ENCODE results near the gene VANGL2.

VANGL2 gene

GRCh38 chr1:160428655-160429054, 28.3 kb downstream of the VANGL2 start:
- DNase-seq: peak; percentile 59

DNA sequence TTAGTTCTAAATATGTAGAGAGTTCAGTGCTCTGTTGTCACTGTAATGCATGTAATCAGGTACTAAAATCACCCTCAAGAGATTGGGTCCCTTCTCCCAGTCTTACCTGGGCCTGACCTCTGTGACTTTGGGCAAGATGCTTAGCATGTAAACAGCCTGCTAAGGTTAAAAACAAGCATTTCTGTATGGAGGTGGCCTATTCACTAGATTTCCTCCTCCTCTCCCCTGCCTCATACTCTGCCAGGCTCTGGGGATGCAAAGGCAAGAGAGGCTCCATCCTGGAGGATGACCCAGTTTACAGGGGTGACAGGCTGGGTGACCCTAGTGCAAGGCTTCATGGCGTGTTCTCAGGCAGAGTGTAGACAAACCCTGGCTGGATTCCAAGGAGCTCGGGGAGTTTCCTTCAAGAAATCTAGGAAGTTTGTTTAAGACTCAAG, 28.8 kb downstream of the VANGL2 start:
- DNase-seq: peak; percentile 18

- DNase-seq: no peak
Observed at GRCh38 chr1:160429702-160430535, 29.6 kb downstream of the VANGL2 start.

DNA sequence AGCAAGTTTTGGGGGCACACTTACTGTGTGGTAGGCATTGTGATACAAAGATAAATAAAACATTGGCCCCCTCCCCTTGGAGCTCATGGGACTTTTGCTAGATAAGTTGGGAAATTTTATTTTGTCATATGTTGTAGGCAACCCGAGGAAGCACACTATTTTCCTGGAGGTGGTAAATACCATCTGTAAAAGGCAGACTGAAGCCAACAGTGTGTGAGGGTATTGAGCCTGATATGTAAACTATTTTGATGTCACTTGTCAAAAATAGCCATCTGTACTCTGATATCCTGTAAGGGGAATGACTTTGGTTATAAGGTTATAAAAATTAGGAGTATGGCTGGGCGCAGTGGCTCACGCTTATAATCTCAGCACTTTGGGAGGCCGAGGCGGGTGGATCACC, 30.6 kb downstream of the VANGL2 start:
- DNase-seq: no peak

- DNase-seq: no peak
Observed at GRCh38 chr1:160431571-160431970, 31.2 kb downstream of the VANGL2 start.

DNA sequence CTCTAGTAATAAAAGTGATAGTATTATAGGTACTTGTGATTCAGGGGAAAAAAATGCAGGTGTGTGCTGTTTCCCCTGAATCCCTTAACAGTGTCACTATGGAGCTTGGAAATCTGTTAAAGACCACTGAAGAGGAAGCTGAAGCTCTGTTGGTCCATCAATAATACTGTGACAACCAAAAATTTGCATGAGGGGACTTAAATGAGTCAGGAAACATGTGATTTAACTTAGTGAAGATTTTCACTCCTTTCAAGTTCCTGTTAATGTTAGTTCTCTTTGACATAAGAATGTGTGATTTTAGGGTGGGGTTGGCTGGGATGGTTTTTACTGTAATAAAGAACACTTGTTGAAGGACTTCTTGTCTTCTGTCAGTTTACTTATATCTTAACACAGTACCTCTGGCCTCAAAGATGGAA, 32.0 kb downstream of the VANGL2 start:
- peak; percentile 15 for DNase-seq

- no peak for DNase-seq
Observed at GRCh38 chr1:160436966-160437365, 36.6 kb downstream of the VANGL2 start.

GRCh38 chr1:160437432-160438316, 37.3 kb downstream of the VANGL2 start:
- DNase-seq: peak; percentile 35

DNA sequence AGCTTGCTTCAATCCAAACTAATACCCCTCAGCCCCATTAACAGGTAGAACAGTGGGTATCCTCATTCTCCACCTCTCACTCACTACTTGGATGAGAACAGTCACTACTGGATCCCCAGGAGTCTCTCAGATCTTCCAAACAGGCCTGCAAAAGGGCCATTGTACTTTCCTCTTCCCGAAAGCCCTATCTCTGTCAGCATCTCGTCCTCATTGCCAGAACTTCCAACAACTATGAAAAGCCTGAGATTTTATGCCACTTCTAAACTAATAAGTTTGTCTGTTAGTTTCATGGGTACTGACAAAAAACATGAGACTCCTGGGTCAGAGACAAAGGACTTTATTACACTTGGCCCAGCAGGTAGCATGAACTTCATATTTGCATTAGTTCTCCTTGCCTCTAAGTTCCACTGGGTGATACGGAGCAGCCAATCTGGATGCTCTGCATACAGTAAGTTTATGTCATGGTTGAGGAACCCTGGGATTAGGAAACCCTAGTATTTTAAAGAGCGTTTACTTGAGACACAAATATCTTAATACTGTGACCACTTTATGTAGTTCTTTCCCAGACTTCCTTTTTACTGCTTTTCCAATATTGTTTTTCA, 38.1 kb downstream of the VANGL2 start:
- DNase-seq: peak; percentile 9

DNA sequence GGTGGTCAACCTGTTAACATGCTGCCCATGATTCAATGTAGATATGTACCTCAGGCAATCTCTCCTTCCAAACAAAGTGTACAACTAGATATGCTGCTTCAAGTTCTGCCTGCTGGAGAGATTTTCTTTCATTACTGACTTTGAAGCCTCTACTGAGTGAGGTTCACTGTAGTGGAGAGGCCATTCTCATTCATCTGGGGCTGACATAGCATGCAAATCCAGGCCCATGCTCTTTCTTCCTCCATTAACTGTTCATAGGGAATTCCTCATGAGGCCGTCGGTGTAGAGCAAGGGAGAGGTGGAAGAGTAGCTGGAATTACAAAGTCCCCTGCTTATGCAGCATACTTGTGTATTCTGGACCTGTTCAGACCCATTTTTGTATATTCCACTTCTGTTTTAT, 38.6 kb downstream of the VANGL2 start:
- DNase-seq: no peak

- DNase-seq: no peak
Observed at GRCh38 chr1:160439718-160440117, 39.4 kb downstream of the VANGL2 start.

DNA sequence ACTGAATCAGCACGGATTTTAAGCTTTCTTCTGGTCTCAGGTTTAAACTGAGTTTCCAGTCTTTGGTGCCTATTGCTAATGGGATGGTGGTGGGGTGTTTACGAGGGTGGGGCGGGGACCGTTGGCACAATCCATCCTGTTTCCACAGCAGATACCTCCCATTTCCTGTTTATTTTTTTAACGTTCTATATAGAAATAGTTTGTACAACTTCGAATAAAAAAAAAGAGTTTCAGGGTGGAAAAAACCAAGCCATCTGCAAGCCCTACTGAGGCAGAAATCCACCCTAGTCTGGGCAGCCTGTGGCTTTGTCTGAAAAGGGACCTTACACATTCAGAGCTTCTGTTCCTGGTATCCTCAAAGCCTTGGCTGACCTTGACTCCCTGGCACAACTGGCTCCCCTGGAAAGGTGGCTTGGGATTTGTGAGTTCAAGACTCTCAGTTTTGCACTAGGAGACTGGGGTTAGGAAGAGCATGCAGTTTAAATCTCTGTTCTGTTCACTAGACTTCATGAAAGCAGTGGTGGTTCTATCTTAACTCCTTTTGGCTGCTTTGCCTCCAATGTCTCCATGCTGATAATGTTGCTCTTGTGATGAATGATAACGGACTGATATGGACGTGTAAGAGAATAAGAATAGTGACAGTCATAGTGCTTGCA, 46.7 kb downstream of the VANGL2 start:
- DNase-seq: peak; percentile 16

- no peak for DNase-seq
Observed at GRCh38 chr1:160449494-160449893, 49.1 kb downstream of the VANGL2 start.

DNA sequence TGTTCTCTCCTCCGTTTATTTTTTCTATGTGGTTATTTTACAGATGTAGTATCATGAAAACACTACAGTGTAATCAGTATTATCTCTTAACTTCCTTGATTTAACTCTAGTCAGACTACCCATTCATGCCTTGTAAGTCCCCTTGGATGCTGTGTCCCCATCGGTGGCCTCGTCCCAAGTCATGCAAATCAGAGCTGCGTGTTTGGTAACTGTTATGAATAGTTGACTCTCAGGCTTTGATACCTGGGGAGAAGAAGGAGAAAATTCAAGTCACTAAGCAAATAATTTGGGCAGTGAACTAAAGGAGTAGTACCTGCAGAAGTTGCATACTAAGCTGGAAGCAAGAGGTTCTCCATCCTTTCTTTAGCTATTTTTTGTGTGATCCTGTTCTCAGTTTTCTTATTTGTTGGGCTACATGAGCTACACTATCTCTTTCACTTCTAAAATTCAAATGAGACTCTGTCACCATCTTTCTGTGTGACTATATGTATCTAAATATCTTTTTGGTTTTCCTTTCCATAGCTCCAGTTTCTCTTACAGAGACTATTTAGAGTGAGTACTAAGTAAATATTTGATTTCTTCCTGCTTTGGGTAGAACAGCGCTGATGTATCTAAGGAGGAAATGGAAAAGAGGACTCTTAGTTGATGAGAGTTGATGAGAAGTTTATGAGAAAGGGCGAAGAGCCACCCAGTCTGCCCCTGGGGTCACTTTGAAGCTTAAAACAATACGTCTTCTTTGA, 50.9 kb downstream of the VANGL2 start:
- DNase-seq: peak; percentile 13

DNA sequence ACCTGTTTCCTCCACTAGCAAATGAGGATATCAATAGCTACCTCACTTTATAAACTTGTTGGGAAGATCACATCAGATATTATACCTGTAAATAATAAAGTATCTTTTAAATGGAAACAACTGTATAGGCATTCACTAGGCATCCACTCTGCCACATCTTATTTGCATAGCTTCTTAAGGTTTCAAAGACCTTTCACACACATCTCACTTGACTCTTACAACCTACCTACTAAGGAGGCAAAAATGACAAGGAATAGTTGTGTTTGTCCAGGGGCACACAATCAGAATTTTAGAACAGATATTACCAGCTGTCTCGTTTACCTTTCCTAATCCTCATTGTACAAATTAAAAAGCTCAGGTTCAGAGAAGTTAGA, 51.5 kb downstream of the VANGL2 start:
- DNase-seq: no peak

DNA sequence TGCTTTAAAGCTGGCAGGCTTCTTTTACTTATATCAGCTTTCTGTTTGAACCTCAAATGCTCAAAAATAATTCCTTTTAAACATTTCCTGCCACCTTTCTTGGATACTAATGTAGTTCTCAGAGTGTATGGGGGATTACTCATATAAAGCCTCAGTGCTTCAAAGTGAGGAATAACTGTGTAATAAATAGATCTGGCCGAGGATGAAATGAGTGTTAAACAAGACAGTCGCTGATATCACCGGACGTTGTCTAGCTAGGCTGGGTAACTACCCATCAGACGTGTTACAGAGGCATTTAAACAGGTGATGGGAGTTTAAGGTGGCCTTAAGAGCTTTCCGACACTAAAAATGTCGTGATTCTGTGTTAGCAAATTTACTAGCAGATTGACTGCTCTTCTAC, 53.1 kb downstream of the VANGL2 start:
- DNase-seq: peak; percentile 28

GRCh38 chr1:160454371-160455152, 54.2 kb downstream of the VANGL2 start:
- no peak for DNase-seq

GRCh38 chr1:160455153-160455517, 54.8 kb downstream of the VANGL2 start:
- DNase-seq: no peak

GRCh38 chr1:160459056-160459455, 58.7 kb downstream of the VANGL2 start:
- no peak for DNase-seq

DNA sequence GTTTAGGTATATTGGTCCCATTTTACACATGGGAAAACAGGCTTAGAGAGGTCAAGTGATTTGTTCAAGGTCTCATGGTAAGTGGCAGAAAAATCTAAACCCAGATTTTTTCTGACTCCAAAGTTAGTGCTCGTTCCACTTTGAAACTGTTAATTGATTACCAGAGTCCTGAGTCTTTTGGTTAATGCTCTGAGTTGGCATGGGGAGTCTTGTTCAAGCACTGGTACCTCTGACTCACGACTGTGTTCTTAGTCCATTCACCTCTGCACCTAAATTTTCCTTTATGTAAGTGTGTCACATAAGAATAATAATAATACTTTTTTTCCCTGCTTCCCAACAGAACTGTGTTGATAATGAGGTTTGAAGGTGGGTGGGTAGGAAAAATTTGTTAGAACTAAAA, 59.3 kb downstream of the VANGL2 start:
- DNase-seq: no peak

GRCh38 chr1:160460214-160460642, 59.9 kb downstream of the VANGL2 start:
- DNase-seq: peak; percentile 19

Data from CD4-positive, alpha-beta T cell treated with Interleukin-6 for 4 hours (primary cell).